Inflammatory macrophage treated with lipopolysaccharide for 1 hour (primary cell): ENCODE results near the gene ANKRD34C.
"Not testable (repeated sequence)": the region's sequence is repeated elsewhere in the genome, so short reads cannot be mapped to it uniquely, and the experiment has no call there.

ENCODE experiments used
- DNase-seq, 2 donors: peaks; one replicate each; pipeline ENCODE4 v3.0.0-alpha.2; 2020 to 2022

ANKRD34C gene

DNA sequence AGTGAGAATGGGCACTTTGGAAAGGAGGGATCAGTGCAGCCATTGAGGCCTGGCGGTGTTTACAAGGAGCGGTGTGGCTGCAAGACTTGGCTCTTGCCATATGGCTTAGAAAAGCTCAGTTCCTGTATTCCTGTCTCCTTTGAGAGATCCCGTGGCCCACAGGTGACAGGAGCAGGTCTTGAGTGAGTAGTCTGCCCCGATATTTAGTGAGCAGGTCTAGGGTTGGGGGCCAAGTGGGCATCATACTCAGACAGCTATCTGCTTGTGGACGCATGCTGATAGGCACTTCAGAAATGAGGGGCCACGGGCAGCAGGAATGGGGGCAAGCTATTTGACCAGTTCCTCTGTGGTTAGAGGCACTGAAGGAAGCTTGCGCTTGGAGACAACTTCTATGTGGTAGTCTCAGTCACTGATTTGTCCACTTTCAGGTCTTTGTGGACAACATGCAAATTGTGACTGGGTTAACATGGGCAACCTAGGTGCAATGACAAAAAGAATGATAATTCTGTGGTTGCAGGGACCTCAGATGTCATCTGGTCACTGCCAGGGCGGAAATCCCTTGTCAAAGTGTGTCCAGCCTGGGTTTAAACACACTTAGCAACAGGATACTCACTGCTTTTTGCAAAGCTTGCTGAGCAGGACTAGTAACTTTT, 29.5 kb downstream of the ANKRD34C start:
- DNase-seq, result no peak

DNA sequence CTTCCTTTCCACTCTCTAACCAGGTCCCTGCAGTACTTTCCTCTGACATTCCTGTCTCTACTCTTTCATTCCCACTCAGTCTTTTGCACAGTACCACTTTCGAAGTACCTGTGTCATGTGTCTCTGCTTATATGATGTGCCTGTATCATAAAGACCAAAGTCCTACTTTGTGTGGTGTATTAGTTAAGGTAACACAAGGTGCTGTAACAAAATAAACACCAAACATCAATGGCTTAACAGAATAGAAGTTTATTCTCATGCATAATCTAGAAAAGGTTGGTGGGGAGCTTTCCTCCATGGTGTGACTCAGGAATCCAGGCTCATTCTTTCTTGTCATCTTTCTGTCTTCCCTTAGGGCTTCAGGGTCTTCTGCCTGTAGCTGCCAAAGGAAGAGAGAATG, 31.7 kb downstream of the ANKRD34C start:
- no peak for DNase-seq

GRCh38 chr15:79314811-79315210, 32.3 kb downstream of the ANKRD34C start:
- no peak for DNase-seq

GRCh38 chr15:79315623-79316328, 33.3 kb downstream of the ANKRD34C start:
- DNase-seq, result no peak

DNA sequence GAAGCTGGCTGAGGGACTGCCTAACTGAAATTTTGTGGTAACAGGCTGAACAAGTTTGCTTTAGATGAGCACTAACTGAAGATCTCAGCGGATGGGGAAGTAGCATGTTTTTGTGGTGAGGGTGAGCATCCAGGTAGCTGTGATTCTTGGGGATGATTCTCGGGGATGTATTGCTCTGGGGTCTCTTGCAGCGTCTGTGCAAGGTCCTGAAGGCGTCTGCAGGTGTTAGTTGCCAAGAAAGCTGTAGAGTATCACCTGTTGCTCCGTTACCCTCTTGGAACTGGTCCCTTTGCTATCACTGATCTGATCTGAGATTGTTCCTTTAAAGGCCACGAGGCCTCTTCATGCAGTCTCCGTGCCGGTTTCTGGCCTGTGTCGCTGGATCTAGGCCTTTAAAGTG, 34.3 kb downstream of the ANKRD34C start:
- no peak for DNase-seq

GRCh38 chr15:79319973-79320372, 37.5 kb downstream of the ANKRD34C start:
- not testable (repeated sequence) for DNase-seq

DNA sequence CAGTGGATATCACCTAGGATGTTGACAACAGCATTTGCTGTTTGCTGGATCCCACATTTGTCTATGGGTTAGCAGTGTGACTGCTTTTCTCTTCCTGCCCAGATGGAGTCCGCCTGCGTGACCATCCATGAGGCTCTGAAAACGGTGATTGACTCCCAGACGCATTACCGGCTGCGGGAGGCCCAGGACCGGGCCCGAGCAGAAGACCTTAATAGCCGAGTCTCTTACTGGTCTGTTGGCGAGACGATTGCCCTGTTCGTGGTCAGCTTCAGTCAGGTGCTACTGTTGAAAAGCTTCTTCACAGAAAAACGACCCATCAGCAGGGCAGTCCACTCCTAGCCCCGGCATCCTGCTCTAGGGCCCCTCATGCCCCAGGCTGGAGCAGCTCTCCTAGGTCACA, 39.4 kb downstream of the ANKRD34C start:
- no peak for DNase-seq

GRCh38 chr15:79322306-79322705, 39.8 kb downstream of the ANKRD34C start:
- DNase-seq, result no peak

GRCh38 chr15:79322945-79323344, 40.4 kb downstream of the ANKRD34C start:
- no peak for DNase-seq

DNA sequence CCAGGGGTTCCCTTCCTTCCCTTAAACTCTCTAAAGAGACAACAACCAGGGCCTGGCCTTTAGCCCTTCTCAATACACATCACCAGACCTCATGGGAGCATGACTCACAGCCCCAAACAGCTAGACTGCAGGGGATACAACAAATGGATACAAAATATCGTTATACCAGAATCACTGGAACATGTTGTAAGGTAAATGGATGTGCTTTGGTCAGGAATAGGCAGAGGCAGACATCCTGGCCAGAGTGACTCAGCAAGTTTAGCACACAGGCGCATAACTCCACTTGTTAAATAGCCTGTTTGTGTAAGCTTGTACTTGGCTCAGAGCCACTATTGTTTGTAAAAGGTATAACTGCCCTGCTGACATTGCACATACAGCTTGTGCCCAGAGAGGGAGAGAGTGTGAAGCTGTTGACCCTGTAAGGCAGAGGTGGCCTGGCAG, 46.7 kb downstream of the ANKRD34C start:
- peak; percentile 59 to 68 for DNase-seq
